OCI-LY1 (cell line): ENCODE results near the gene SOAT1.
A peak's percentile ranks its signal among the peaks of the same experiment; 100 is the strongest.

ENCODE experiments used
- EZH2 ChIP-seq: fragments of 200-600 bp; sonication (generic), shearing (Covaris generic); IDR thresholded peaks from 2 replicates; pipeline ENCODE4 v1.8.0; 2017; ENCODE audit warnings: borderline replicate concordance, mixed run types, mild to moderate bottlenecking, antibody characterized with exemption, low read length, moderate library complexity, mixed read lengths
- TF ChIP-seq, protein P1 (sequence below): fragments of 200-600 bp; sonication (generic), shearing (Covaris generic); IDR thresholded peaks from 2 replicates; pipeline ENCODE4 v1.5.1; 2017; ENCODE audit warnings: mild to moderate bottlenecking, antibody characterized with exemption, low read length, moderate library complexity, mixed read lengths

DNA sequence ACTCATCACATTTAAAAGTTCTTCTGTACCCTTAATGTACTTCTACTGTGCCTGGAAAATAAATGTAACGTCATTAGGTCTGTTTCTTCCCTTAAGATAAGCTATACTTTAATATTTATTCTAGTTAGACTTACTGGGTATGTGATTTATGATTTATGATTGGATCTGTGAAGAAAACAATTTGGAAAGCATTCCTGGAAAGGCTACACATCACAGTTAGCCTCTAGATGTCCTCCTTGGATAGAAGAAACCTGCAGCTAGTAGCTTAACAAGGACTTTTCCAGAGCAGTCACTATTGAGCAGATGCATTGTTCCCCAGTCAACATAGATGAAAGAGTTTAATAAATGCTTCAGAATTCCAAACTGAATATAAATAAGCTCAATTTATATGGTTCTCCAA, 41.9 kb upstream of the SOAT1 start:
- TF ChIP-seq, protein P1, sequence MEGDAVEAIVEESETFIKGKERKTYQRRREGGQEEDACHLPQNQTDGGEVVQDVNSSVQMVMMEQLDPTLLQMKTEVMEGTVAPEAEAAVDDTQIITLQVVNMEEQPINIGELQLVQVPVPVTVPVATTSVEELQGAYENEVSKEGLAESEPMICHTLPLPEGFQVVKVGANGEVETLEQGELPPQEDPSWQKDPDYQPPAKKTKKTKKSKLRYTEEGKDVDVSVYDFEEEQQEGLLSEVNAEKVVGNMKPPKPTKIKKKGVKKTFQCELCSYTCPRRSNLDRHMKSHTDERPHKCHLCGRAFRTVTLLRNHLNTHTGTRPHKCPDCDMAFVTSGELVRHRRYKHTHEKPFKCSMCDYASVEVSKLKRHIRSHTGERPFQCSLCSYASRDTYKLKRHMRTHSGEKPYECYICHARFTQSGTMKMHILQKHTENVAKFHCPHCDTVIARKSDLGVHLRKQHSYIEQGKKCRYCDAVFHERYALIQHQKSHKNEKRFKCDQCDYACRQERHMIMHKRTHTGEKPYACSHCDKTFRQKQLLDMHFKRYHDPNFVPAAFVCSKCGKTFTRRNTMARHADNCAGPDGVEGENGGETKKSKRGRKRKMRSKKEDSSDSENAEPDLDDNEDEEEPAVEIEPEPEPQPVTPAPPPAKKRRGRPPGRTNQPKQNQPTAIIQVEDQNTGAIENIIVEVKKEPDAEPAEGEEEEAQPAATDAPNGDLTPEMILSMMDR, result peak; percentile 44
- TF ChIP-seq EZH2, result no peak
